K562 treated with DMSO at 1 percent for 48 hours (cell line): ENCODE data around the gene ERFE. TPM values are rescaled to one million over a fixed set of nuclear protein-coding genes. Genes with fewer than 3 reads are reported as not detected.

ENCODE experiments used
- total RNA-seq: library from RNA; unstranded; fragments of 300-600 nt; gene quantifications from 2 replicates; pipeline ENCODE4 v1.2.3, GENCODE V29; 2022; ENCODE audit warnings: low replicate concordance; ENCODE audit errors: extremely low read depth

ERFE gene
- not detected in 2 replicates for total RNA-seq

GRCh38 chr2:238158509-238159070 is at the start of gene ERFE:
ERFE (plus strand) TSS chr2:238158970; CDS start chr2:238159008, 38 bp downstream.

GRCh38 chr2:238138331-238139195 is 20.2 kb upstream of the ERFE start, which contains the start of gene KLHL30:
KLHL30 (plus strand) TSS chr2:238138668; CDS start chr2:238140755, 2,087 bp downstream.

GRCh38 chr2:238203094-238203972 is 44.6 kb downstream of the ERFE start, which contains the start of gene ILKAP:
ILKAP (minus strand) TSS chr2:238203695; CDS start chr2:238203553, 142 bp downstream.

Other genes with a start within 250 kb of the ERFE start
- gene UBE2F, start 192.0 kb upstream of the ERFE start, total RNA-seq, result not detected in 2 replicates
- gene SCLY, start 98.0 kb upstream of the ERFE start, total RNA-seq, result not detected in 2 replicates
- not detected in 2 replicates for gene ESPNL, start 58.6 kb upstream of the ERFE start, total RNA-seq
- gene KLHL30, start 20.3 kb upstream of the ERFE start, total RNA-seq, result not detected in 2 replicates
- gene ILKAP, start 44.7 kb downstream of the ERFE start, total RNA-seq, result not detected in 2 replicates
- gene HES6, start 81.1 kb downstream of the ERFE start, total RNA-seq, result 377 TPM in 1 of 2 replicates, not detected in the other
- gene PER2, start 129.6 kb downstream of the ERFE start, total RNA-seq, result not detected in 2 replicates
- not detected in 2 replicates for gene TRAF3IP1, start 161.5 kb downstream of the ERFE start, total RNA-seq